CD4-positive, alpha-beta T cell (primary cell): ENCODE results near the gene SPACA9. TPM values are rescaled to one million over a fixed set of nuclear protein-coding genes. Genes with fewer than 3 reads are reported as not detected.

Source experiments
- ATAC-seq: fragments of 200-7000 bp; cut with Tn5 transposase; one replicate; pipeline ENCODE4 v1.10.0; 2022; ENCODE audit warnings: mild to moderate bottlenecking; ENCODE audit not compliant: poor library complexity
- CTCF ChIA-PET: fragments of 350-600 bp; sonication (Branson Sonifier 250); formaldehyde crosslinking; loops from one replicate; lab custom pipeline; 2021; ENCODE audit warnings: antibody characterized with exemption, inconsistent platforms; lab: Charles Lee
- POLR2A ChIA-PET: fragments of 350-600 bp; sonication (Branson Sonifier 250); formaldehyde crosslinking; loops from one replicate; lab custom pipeline; 2021; ENCODE audit warnings: antibody characterized with exemption, inconsistent platforms; lab: Charles Lee
- DNase-seq, 14 experiments: peaks; one replicate each; pipeline ENCODE4 v3.0.0-alpha.2; 2013 to 2020; ENCODE audit warnings: mixed read lengths in 2 of 14
- H3K27ac ChIP-seq, 2 donors: one replicate each; pipeline versions ENCODE4 v1.5.1 to v1.7.0; 2013; ENCODE audit warnings: low read length in 2 of 2, low read depth in 1 of 2, mild to moderate bottlenecking in 1 of 2
- H3K27me3 ChIP-seq, 2 experiments: 1 replicate in 1 of 2; 2 replicates in 1 of 2; pipeline versions ENCODE4 v1.6.1 to v1.7.0; 2013; ENCODE audit warnings: low read length in 2 of 2, control low read depth in 1 of 2, mild to moderate bottlenecking in 1 of 2, moderate library complexity in 1 of 2; ENCODE audit not compliant: insufficient read depth in 2 of 2, control insufficient read depth in 1 of 2
- H3K36me3 ChIP-seq: one replicate; pipeline ENCODE4 v1.6.1; 2013; ENCODE audit warnings: low read length, control low read depth; ENCODE audit not compliant: insufficient read depth
- H3K4me1 ChIP-seq: one replicate; pipeline ENCODE4 v1.6.1; 2013; ENCODE audit warnings: low read length, control low read depth; ENCODE audit not compliant: insufficient read depth
- H3K4me3 ChIP-seq: one replicate; pipeline ENCODE4 v1.5.1; 2013; ENCODE audit warnings: mild to moderate bottlenecking, low read length, moderate library complexity
- H3K9me3 ChIP-seq, 2 experiments: 1 replicate in 1 of 2; 2 replicates in 1 of 2; pipeline versions ENCODE4 v1.6.1 to v1.7.0; 2013; ENCODE audit warnings: low read length in 2 of 2, mild to moderate bottlenecking in 2 of 2, control low read depth in 1 of 2, moderate library complexity in 1 of 2; ENCODE audit not compliant: control insufficient read depth in 1 of 2, insufficient read depth in 1 of 2
- H3K27ac Mint-ChIP-seq: one replicate; pipeline ENCODE4 v1.8.0; 2020; ENCODE audit warnings: mixed read lengths
- H3K27me3 Mint-ChIP-seq: one replicate; pipeline ENCODE4 v1.8.0; 2021; ENCODE audit warnings: mixed read lengths
- H3K36me3 Mint-ChIP-seq: one replicate; pipeline ENCODE4 v1.8.0; 2021; ENCODE audit warnings: low read depth, mixed read lengths
- H3K4me1 Mint-ChIP-seq: one replicate; pipeline ENCODE4 v1.8.0; 2021; ENCODE audit warnings: low read depth, mixed read lengths
- H3K4me3 Mint-ChIP-seq: one replicate; pipeline ENCODE4 v1.8.0; 2020; ENCODE audit warnings: mild to moderate bottlenecking, mixed read lengths
- H3K9me3 Mint-ChIP-seq: one replicate; pipeline ENCODE4 v1.8.0; 2020; ENCODE audit warnings: mixed read lengths
- intact Hi-C, 2 experiments: fragments of 100-400 bp; cut with DNase I in 1 of 2; cut with micrococcal nuclease in 1 of 2; formaldehyde crosslinking; loops; one replicate each; pipeline versions ENCODE4 v1.15.1 to v1.9.0; 2023 to 2025; cut with DNase I, micrococcal nuclease
- total RNA-seq, 174 experiments: library from RNA in 2 of 174; stranded (reverse) in 2 of 174; gene quantifications; one replicate each; pipeline ENCODE4 v1.2.3 and lab custom pipeline; 2021 to 2026
- TF ChIP-seq, protein P1 (sequence below): fragments of 200-600 bp; IDR thresholded peaks from one replicate; pipeline ENCODE4 v1.8.0; 2022; ENCODE audit warnings: antibody characterized with exemption, mild to moderate bottlenecking

The SPACA9 gene
- total RNA-seq, 2 experiments from 2014 or later = 0.52 to 0.92 TPM

DNA sequence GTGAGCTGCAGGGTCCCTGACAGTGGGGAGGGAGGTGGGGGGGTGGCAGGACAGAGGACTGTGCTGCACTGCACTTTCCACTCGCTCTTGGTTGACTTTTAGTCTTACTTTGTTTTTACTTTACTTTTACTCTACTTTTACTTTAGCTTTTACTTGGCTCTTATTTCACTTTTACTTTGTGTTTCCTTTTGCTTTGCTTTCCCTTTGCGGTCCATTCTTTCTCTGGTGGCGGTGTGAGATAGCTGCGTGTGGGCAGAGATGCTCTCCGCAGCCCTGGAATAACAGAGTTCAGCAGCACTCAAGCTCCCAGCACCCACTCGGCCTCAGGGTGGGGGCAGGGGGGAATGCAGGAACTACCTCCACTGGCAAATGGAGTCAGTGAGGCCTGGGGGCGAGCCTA is 5.3 kb upstream of the SPACA9 start:
- no peak overlapping the region for H3K27ac ChIP-seq
- H3K9me3 ChIP-seq = no peaks in the 10 kb centered on the region
- no peak overlapping the region for H3K4me3 ChIP-seq
- Mint-ChIP-seq H3K9me3 (no peaks in the 10 kb centered on the region), H3K27ac (no peak overlapping the region), H3K27me3 (no peaks in the 10 kb centered on the region), H3K4me3 (peak overlapping the region; percentile 1), H3K36me3 (no peaks in the 10 kb centered on the region), H3K4me1 (no peaks in the 10 kb centered on the region)
- intact Hi-C loops = no loop called here
- no peak for ATAC-seq
- DNase-seq = peak in 1 of 14 experiments; percentile 14
- H3K27me3 ChIP-seq = no peaks in the 10 kb centered on the region
- H3K36me3 ChIP-seq = no peaks in the 10 kb centered on the region
- TF ChIP-seq, protein P1, sequence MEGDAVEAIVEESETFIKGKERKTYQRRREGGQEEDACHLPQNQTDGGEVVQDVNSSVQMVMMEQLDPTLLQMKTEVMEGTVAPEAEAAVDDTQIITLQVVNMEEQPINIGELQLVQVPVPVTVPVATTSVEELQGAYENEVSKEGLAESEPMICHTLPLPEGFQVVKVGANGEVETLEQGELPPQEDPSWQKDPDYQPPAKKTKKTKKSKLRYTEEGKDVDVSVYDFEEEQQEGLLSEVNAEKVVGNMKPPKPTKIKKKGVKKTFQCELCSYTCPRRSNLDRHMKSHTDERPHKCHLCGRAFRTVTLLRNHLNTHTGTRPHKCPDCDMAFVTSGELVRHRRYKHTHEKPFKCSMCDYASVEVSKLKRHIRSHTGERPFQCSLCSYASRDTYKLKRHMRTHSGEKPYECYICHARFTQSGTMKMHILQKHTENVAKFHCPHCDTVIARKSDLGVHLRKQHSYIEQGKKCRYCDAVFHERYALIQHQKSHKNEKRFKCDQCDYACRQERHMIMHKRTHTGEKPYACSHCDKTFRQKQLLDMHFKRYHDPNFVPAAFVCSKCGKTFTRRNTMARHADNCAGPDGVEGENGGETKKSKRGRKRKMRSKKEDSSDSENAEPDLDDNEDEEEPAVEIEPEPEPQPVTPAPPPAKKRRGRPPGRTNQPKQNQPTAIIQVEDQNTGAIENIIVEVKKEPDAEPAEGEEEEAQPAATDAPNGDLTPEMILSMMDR = no peak
- peaks cover 16% of the 10 kb centered on the region for H3K4me1 ChIP-seq
- CTCF ChIA-PET = interaction anchor here (1.5 kb wide), 1 partner anchor 104 kb away, joined by 3 read pairs; no protein-coding TSS in a partner anchor
- POLR2A ChIA-PET = no interaction called here

DNA sequence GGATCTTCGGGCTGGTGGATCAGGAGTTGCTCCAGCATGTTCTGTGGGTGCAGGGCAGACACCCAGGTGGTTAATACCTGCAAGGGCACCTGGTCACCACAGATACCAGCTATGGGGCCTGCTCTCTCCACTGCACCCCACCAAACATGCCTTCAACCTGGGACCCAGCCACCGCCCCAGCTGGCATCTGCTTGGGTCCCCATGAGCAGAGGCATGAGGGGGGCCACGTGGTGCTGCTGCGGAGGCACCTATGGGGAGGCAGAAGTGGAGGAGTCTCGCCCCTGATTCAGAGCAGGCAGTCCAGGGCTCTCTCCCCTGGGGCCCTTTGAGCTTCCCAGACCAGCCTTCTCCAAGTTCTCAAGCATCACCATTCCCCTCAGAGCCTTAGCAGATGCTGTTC is 3.5 kb upstream of the SPACA9 start:
- H3K36me3 ChIP-seq = no peaks in the 10 kb centered on the region
- H3K27me3 ChIP-seq = no peaks in the 10 kb centered on the region
- POLR2A ChIA-PET = no interaction called here
- DNase-seq (no peak), ATAC-seq (no peak)
- H3K4me3 ChIP-seq = no peak overlapping the region
- intact Hi-C loops = loop anchor here in 1 of 2 experiments (5.0 kb wide), 1 partner anchor 157 kb away; the partner anchor contains the start of gene GTF3C5
- no peak overlapping the region for H3K27ac Mint-ChIP-seq
- H3K4me1 ChIP-seq = peaks cover 26% of the 10 kb centered on the region
- no peaks in the 10 kb centered on the region for H3K9me3 ChIP-seq
- CTCF ChIA-PET = no interaction called here
- peaks cover 11% of the 10 kb centered on the region for H3K4me1 Mint-ChIP-seq
- no peak overlapping the region for H3K27ac ChIP-seq
- peaks cover 5% of the 10 kb centered on the region for H3K36me3 Mint-ChIP-seq
- no peaks in the 10 kb centered on the region for H3K27me3 Mint-ChIP-seq
- TF ChIP-seq, protein P1 = no peak
- no peak overlapping the region for H3K4me3 Mint-ChIP-seq
- H3K9me3 Mint-ChIP-seq = no peaks in the 10 kb centered on the region

DNA sequence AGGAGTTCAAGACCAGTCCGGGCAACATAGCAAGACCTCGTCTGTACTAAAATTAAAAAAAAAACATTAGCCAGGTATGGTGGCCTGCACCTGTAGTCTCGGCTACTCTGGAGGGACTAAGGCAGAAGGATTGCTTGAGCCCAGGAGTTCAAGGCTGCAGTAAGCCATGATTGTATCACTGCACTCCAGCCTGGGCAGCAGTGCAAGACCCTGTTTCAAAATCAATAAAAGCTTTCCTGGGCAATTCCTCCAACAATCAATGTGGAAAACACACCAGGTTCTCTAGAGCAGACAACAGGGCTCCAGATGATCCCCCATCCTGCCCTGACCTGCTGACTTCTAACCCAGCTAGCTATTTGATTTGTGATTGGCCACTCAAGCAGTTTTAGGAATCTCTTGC is 1.8 kb upstream of the SPACA9 start:
- TF ChIP-seq, protein P1 = no peak
- ChIA-PET POLR2A (interaction anchor here (1.2 to 1.4 kb wide), 2 partner anchors 28 to 207 kb away, joined by 3 to 6 read pairs; partner anchors contain the start of genes DDX31 and GTF3C4), CTCF (no interaction called here)
- H3K27me3 ChIP-seq = no peaks in the 10 kb centered on the region
- peaks cover 26% of the 10 kb centered on the region for H3K4me1 ChIP-seq
- no peaks in the 10 kb centered on the region for H3K27me3 Mint-ChIP-seq
- no peak overlapping the region for H3K27ac ChIP-seq
- ATAC-seq (no peak), DNase-seq (no peak)
- peaks cover 13% of the 10 kb centered on the region for H3K4me1 Mint-ChIP-seq
- H3K9me3 Mint-ChIP-seq = no peaks in the 10 kb centered on the region
- peak overlapping the region; percentile 53 for H3K27ac Mint-ChIP-seq
- H3K4me3 Mint-ChIP-seq = peak overlapping the region; percentile 84
- H3K36me3 ChIP-seq = no peaks in the 10 kb centered on the region
- H3K4me3 ChIP-seq = no peak overlapping the region
- intact Hi-C loops = loop anchor here in 1 of 2 experiments (5.0 kb wide), 1 partner anchor 155 kb away; the partner anchor contains the start of gene GTF3C5
- H3K36me3 Mint-ChIP-seq = peaks cover 5% of the 10 kb centered on the region
- no peaks in the 10 kb centered on the region for H3K9me3 ChIP-seq
